RPMI8226 (cell line): Measurements from ENCODE around the gene SPATA24.
"Not testable (repeated sequence)": the region's sequence is repeated elsewhere in the genome, so short reads cannot be mapped to it uniquely, and the experiment has no call there.

Experiments used
- DNase-seq: peaks from one replicate; pipeline ENCODE4 v3.0.0-alpha.2; 2015

The SPATA24 gene

GRCh38 chr5:139403787-139404483 is at the start of gene SPATA24:
Gene SPATA24 (minus strand): TSS chr5:139404089. CDS start chr5:139404060, 29 bp downstream.
- peak; percentile 98 for DNase-seq

GRCh38 chr5:139451878-139452660 is 48.2 kb upstream of the SPATA24 start:
- DNase-seq, result no peak

GRCh38 chr5:139451176-139451575 is 47.3 kb upstream of the SPATA24 start:
- no peak for DNase-seq

- no peak for DNase-seq
These were observed 43.3 kb upstream of the SPATA24 start for GRCh38 chr5:139446956-139447779.

- no peak for DNase-seq
These were observed 41.7 kb upstream of the SPATA24 start for GRCh38 chr5:139445325-139446170.

- no peak for DNase-seq
These were observed 40.1 kb upstream of the SPATA24 start for GRCh38 chr5:139443831-139444453.

GRCh38 chr5:139440416-139440815 is 36.5 kb upstream of the SPATA24 start:
- DNase-seq, result not testable (repeated sequence)

GRCh38 chr5:139439013-139439903 is 35.4 kb upstream of the SPATA24 start, which contains the start of gene DNAJC18:
Gene DNAJC18 (minus strand): TSS chr5:139439525. CDS start chr5:139439445, 80 bp downstream.
- peak; percentile 90 for DNase-seq

GRCh38 chr5:139438707-139439012 is 34.8 kb upstream of the SPATA24 start:
- no peak for DNase-seq

GRCh38 chr5:139435676-139436075 is 31.8 kb upstream of the SPATA24 start:
- DNase-seq, result no peak

- DNase-seq, result no peak
These were observed 27.8 kb upstream of the SPATA24 start for GRCh38 chr5:139431706-139432105.

GRCh38 chr5:139430015-139430414 is 26.1 kb upstream of the SPATA24 start:
- DNase-seq, result no peak

GRCh38 chr5:139426203-139426885 is 22.5 kb upstream of the SPATA24 start:
- no peak for DNase-seq

- DNase-seq, result no peak
These were observed 21.6 kb upstream of the SPATA24 start for GRCh38 chr5:139425497-139425896.

- peak; percentile 75 for DNase-seq
These were observed 18.5 kb upstream of the SPATA24 start for GRCh38 chr5:139422307-139422893.

- DNase-seq, result no peak
These were observed 15.6 kb upstream of the SPATA24 start for GRCh38 chr5:139419226-139420192.

- DNase-seq, result no peak
These were observed 14.9 kb upstream of the SPATA24 start for GRCh38 chr5:139418793-139419192.

- DNase-seq, result peak; percentile 92
These were observed 13.3 kb upstream of the SPATA24 start for GRCh38 chr5:139417214-139417613.

GRCh38 chr5:139416651-139417050 is 12.8 kb upstream of the SPATA24 start:
- DNase-seq, result peak; percentile 30
